ENCODE measurements around the gene HMGCR. TPM values are rescaled to one million over a fixed set of nuclear protein-coding genes. Genes with fewer than 3 reads are reported as not detected.

The HMGCR gene
- total and polyA plus RNA-seq, 2 experiments from 2014 or later = 72.2 to 331 TPM

- Histone ChIP-seq H4K20me1 (replicated peaks; ENCODE audit: insufficient read depth) (no peaks in the 10 kb centered on the region), H3K36me3 (ENCODE audit: insufficient read depth) (no peaks in the 10 kb centered on the region), H3F3A (replicated peaks; ENCODE audit: low read depth) (no peaks in the 10 kb centered on the region), H3K79me2 (replicated peaks; ENCODE audit: insufficient read depth) (no peaks in the 10 kb centered on the region), H3K4me1 (ENCODE audit: insufficient read depth) (peaks cover 3% of the 10 kb centered on the region; the same call in 1 of the 2 replicates), H3K27me3 (ENCODE audit: insufficient read depth) (no peaks in the 10 kb centered on the region), H3K4me2 (no peak overlapping the region), H3K9me2 (ENCODE audit: insufficient read depth) (no peaks in the 10 kb centered on the region), H3K4me3 (no peak overlapping the region), H2AFZ (no peak overlapping the region), H3K27ac (ENCODE audit: low read depth) (no peak overlapping the region)
- H3K27ac Mint-ChIP-seq = no peak overlapping the region
- peaks cover 10% of the 10 kb centered on the region; the same call in 2 of the 3 replicates for H3K9me3 Mint-ChIP-seq
- no peak overlapping the region for H3K4me3 Mint-ChIP-seq
- H3K27me3 Mint-ChIP-seq (ENCODE audit: insufficient read depth, low read depth, poor library complexity) = peaks cover 4% of the 10 kb centered on the region
- no peak for ATAC-seq
- no peak for DNase-seq (ENCODE audit: low spot score)
- H3K4me1 Mint-ChIP-seq = no peaks in the 10 kb centered on the region
- 0 out of 3 replicates have a peak, but pooled peaks cover 5% of the 10 kb centered on the region for H3K36me3 Mint-ChIP-seq (ENCODE audit: low read depth)
- no peak for TF ChIP-seq JUNB (IDR thresholded peaks at IDR 0.05; ENCODE audit: unreplicated experiment)
- TF ChIP-seq, protein P1, sequence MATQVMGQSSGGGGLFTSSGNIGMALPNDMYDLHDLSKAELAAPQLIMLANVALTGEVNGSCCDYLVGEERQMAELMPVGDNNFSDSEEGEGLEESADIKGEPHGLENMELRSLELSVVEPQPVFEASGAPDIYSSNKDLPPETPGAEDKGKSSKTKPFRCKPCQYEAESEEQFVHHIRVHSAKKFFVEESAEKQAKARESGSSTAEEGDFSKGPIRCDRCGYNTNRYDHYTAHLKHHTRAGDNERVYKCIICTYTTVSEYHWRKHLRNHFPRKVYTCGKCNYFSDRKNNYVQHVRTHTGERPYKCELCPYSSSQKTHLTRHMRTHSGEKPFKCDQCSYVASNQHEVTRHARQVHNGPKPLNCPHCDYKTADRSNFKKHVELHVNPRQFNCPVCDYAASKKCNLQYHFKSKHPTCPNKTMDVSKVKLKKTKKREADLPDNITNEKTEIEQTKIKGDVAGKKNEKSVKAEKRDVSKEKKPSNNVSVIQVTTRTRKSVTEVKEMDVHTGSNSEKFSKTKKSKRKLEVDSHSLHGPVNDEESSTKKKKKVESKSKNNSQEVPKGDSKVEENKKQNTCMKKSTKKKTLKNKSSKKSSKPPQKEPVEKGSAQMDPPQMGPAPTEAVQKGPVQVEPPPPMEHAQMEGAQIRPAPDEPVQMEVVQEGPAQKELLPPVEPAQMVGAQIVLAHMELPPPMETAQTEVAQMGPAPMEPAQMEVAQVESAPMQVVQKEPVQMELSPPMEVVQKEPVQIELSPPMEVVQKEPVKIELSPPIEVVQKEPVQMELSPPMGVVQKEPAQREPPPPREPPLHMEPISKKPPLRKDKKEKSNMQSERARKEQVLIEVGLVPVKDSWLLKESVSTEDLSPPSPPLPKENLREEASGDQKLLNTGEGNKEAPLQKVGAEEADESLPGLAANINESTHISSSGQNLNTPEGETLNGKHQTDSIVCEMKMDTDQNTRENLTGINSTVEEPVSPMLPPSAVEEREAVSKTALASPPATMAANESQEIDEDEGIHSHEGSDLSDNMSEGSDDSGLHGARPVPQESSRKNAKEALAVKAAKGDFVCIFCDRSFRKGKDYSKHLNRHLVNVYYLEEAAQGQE (IDR thresholded peaks at IDR 0.05; ENCODE audit: unreplicated experiment) = no peak
- TF ChIP-seq ZNF462 (CRISPR knock-in tag; IDR thresholded peaks at IDR 0.05) = no peak
- TF ChIP-seq ZNF114 (CRISPR knock-in tag; IDR thresholded peaks at IDR 0.05) = no peak
- TF ChIP-seq ETS1 (IDR thresholded peaks at IDR 0.05) = no peak
- no peak for TF ChIP-seq CTCF (conservative IDR thresholded peaks at IDR 0.05; ENCODE audit: low read depth in 2 of 2)
- TF ChIP-seq NANOG (IDR thresholded peaks at IDR 0.05; ENCODE audit: borderline replicate concordance) = no peak
- no peak for TF ChIP-seq POLR2AphosphoS5 (IDR thresholded peaks at IDR 0.05; ENCODE audit: low read depth)
- no peak for TF ChIP-seq EZH2phosphoT487 (IDR thresholded peaks at IDR 0.05; ENCODE audit: unreplicated experiment)
- no peak for TF ChIP-seq ZNF331 (CRISPR knock-in tag; IDR thresholded peaks at IDR 0.05; ENCODE audit: low read depth)
- TF ChIP-seq CREB1 (CRISPR knock-in tag; IDR thresholded peaks at IDR 0.05; ENCODE audit: low read depth) = no peak
These were observed 6.6 kb upstream of the HMGCR start for GRCh38 chr5:75330404-75330803.

Measured in GM23338 (cell line).